Measurements from ENCODE around the gene BRWD1.
"Not testable (repeated sequence)": the region's sequence is repeated elsewhere in the genome, so short reads cannot be mapped to it uniquely, and the experiment has no call there.

BRWD1 gene

GRCh38 chr21:39269620-39270019, 43.8 kb downstream of the BRWD1 start:
- DNase-seq, result no peak

- DNase-seq, result no peak
Observed at GRCh38 chr21:39265603-39266002, 47.8 kb downstream of the BRWD1 start.

- no peak for DNase-seq
Observed at GRCh38 chr21:39263372-39263771, 50.1 kb downstream of the BRWD1 start.

GRCh38 chr21:39258207-39258606, 55.2 kb downstream of the BRWD1 start:
- no peak for DNase-seq

GRCh38 chr21:39251326-39251725, 62.1 kb downstream of the BRWD1 start:
- DNase-seq, result no peak

GRCh38 chr21:39238275-39238674, 75.2 kb downstream of the BRWD1 start:
- no peak for DNase-seq

- DNase-seq, result no peak
Observed at GRCh38 chr21:39232861-39233291, 80.6 kb downstream of the BRWD1 start.

- no peak for DNase-seq
Observed at GRCh38 chr21:39224930-39225329, 88.5 kb downstream of the BRWD1 start.

- DNase-seq, result no peak
Observed at GRCh38 chr21:39221997-39222486, 91.4 kb downstream of the BRWD1 start.

- no peak for DNase-seq
Observed at GRCh38 chr21:39221282-39221996, 92.0 kb downstream of the BRWD1 start.

- DNase-seq, result not testable (repeated sequence)
Observed at GRCh38 chr21:39220875-39221274, 92.6 kb downstream of the BRWD1 start.

- no peak for DNase-seq
Observed at GRCh38 chr21:39220150-39220549, 93.3 kb downstream of the BRWD1 start.

GRCh38 chr21:39218082-39218409, 95.4 kb downstream of the BRWD1 start:
- DNase-seq, result no peak

GRCh38 chr21:39217356-39218081, 95.9 kb downstream of the BRWD1 start:
- no peak for DNase-seq

- DNase-seq, result no peak
Observed at GRCh38 chr21:39216290-39216689, 97.1 kb downstream of the BRWD1 start.

- no peak for DNase-seq
Observed at GRCh38 chr21:39215078-39215477, 98.4 kb downstream of the BRWD1 start.

GRCh38 chr21:39209334-39209688, 104.1 kb downstream of the BRWD1 start:
- DNase-seq, result no peak

GRCh38 chr21:39208624-39209333, 104.7 kb downstream of the BRWD1 start:
- no peak for DNase-seq

- no peak for DNase-seq
Observed at GRCh38 chr21:39204134-39204533, 109.3 kb downstream of the BRWD1 start.

- no peak for DNase-seq
Observed at GRCh38 chr21:39198800-39199199, 114.6 kb downstream of the BRWD1 start.

GRCh38 chr21:39197448-39198233, 115.8 kb downstream of the BRWD1 start:
- DNase-seq, result no peak

- no peak for DNase-seq
Observed at GRCh38 chr21:39196838-39197237, 116.6 kb downstream of the BRWD1 start.

GRCh38 chr21:39196310-39196709, 117.1 kb downstream of the BRWD1 start:
- DNase-seq, result no peak
